Uterus (tissue), 2 donors: ENCODE results near the gene AGBL4.

Source experiments
- POLR2A ChIP-seq, 2 donors: fragments of 450-650 bp; IDR thresholded peaks; one replicate each; pipeline ENCODE4 v1.6.1; 2016; ENCODE audit warnings: antibody characterized with exemption in 2 of 2, mild to moderate bottlenecking in 1 of 2, moderate library complexity in 1 of 2
- TF ChIP-seq, protein P1 (sequence below), 4 experiments: fragments of 200-600 bp in 2 of 4; fragments of 450-650 bp in 2 of 4; sonication (generic) in 2 of 4; IDR thresholded peaks; one replicate each; pipeline ENCODE4 v1.5.1; 2016 to 2019; ENCODE audit warnings: antibody characterized with exemption in 4 of 4, mild to moderate bottlenecking in 2 of 4, moderate library complexity in 1 of 4

DNA sequence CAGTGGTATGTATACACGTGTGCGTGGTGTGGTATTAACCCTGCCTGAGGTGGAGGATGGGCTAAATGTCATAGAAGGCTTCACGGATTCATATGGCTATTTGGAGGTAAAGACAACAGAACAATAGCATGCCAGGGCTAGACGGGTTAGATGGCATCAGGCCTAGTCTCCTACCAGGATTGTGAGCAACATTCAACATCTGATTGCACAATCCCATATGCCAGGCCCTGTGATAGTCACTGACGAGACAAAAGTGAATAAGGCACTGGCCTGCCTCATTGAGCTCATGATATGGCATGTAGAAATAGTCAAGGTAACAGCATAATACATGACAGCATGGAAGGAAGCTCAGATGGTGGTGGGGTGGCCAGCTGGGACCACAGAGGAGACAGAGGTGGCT, 1079.9 kb downstream of the AGBL4 start:
- TF ChIP-seq, protein P1, sequence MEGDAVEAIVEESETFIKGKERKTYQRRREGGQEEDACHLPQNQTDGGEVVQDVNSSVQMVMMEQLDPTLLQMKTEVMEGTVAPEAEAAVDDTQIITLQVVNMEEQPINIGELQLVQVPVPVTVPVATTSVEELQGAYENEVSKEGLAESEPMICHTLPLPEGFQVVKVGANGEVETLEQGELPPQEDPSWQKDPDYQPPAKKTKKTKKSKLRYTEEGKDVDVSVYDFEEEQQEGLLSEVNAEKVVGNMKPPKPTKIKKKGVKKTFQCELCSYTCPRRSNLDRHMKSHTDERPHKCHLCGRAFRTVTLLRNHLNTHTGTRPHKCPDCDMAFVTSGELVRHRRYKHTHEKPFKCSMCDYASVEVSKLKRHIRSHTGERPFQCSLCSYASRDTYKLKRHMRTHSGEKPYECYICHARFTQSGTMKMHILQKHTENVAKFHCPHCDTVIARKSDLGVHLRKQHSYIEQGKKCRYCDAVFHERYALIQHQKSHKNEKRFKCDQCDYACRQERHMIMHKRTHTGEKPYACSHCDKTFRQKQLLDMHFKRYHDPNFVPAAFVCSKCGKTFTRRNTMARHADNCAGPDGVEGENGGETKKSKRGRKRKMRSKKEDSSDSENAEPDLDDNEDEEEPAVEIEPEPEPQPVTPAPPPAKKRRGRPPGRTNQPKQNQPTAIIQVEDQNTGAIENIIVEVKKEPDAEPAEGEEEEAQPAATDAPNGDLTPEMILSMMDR (IDR thresholded peaks at IDR 0.05) = no peak
- no peak for TF ChIP-seq POLR2A (IDR thresholded peaks at IDR 0.05)
